NK-92 (cell line): ENCODE results near the gene ETFA.
"Not testable (repeated sequence)": the region's sequence is repeated elsewhere in the genome, so short reads cannot be mapped to it uniquely, and the experiment has no call there.

Source experiments
- DNase-seq: peaks from one replicate; lab custom pipeline; 2025; ENCODE audit not compliant: unreplicated experiment; lab: John Stamatoyannopoulos, UW

Gene ETFA

GRCh38 chr15:76282465-76282864 is 28.8 kb downstream of the ETFA start:
- no peak for DNase-seq

- no peak for DNase-seq
These were observed 32.6 kb downstream of the ETFA start for GRCh38 chr15:76278651-76279050.

- DNase-seq = no peak
These were observed 36.4 kb downstream of the ETFA start for GRCh38 chr15:76274821-76275220.

GRCh38 chr15:76274226-76274625 is 37.0 kb downstream of the ETFA start:
- no peak for DNase-seq

- DNase-seq = no peak
These were observed 40.4 kb downstream of the ETFA start for GRCh38 chr15:76270876-76271275.

GRCh38 chr15:76267077-76267476 is 44.2 kb downstream of the ETFA start:
- no peak for DNase-seq

- DNase-seq = not testable (repeated sequence)
These were observed 45.5 kb downstream of the ETFA start for GRCh38 chr15:76265769-76266168.

- DNase-seq = no peak
These were observed 50.9 kb downstream of the ETFA start for GRCh38 chr15:76260246-76260938.

- no peak for DNase-seq
These were observed 51.9 kb downstream of the ETFA start for GRCh38 chr15:76259392-76259791.

- DNase-seq = no peak
These were observed 52.8 kb downstream of the ETFA start for GRCh38 chr15:76258460-76258859.

GRCh38 chr15:76253691-76254473 is 57.4 kb downstream of the ETFA start:
- DNase-seq = no peak

- no peak for DNase-seq
These were observed 59.0 kb downstream of the ETFA start for GRCh38 chr15:76252249-76252648.

- no peak for DNase-seq
These were observed 59.6 kb downstream of the ETFA start for GRCh38 chr15:76251717-76252116.

GRCh38 chr15:76245072-76245610 is 66.1 kb downstream of the ETFA start:
- no peak for DNase-seq

GRCh38 chr15:76239786-76240185 is 71.5 kb downstream of the ETFA start:
- no peak for DNase-seq

GRCh38 chr15:76236350-76236749 is 74.9 kb downstream of the ETFA start:
- DNase-seq = no peak

GRCh38 chr15:76235186-76235826 is 76.0 kb downstream of the ETFA start:
- no peak for DNase-seq

- no peak for DNase-seq
These were observed 76.9 kb downstream of the ETFA start for GRCh38 chr15:76234337-76234889.

- no peak for DNase-seq
These were observed 77.3 kb downstream of the ETFA start for GRCh38 chr15:76233921-76234320.

- DNase-seq = no peak
These were observed 82.0 kb downstream of the ETFA start for GRCh38 chr15:76229266-76229665.

GRCh38 chr15:76223521-76223920 is 87.7 kb downstream of the ETFA start:
- DNase-seq = no peak
